Measurements from ENCODE around the gene PLCH1.

DNA sequence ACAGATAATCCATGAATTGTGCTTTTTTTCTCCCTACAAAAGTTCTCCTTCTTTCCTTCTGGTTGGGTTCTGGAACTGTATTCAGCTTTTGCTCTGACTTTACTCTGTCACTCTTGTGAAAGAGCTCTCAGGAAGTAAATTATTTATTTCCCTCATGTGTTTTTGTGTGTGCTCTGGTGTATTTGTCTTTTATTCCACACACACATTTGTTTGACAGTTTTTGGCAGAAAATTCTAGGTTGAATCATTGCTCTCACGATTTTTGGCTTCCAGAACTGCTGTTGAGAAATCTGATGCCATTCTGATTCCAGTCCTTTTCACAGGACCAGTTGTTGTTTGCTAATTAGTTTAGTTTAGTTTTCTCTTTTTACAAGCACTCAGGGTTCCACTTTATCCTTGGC, 172.8 kb downstream of the PLCH1 start:
- TF ChIP-seq, protein P1, sequence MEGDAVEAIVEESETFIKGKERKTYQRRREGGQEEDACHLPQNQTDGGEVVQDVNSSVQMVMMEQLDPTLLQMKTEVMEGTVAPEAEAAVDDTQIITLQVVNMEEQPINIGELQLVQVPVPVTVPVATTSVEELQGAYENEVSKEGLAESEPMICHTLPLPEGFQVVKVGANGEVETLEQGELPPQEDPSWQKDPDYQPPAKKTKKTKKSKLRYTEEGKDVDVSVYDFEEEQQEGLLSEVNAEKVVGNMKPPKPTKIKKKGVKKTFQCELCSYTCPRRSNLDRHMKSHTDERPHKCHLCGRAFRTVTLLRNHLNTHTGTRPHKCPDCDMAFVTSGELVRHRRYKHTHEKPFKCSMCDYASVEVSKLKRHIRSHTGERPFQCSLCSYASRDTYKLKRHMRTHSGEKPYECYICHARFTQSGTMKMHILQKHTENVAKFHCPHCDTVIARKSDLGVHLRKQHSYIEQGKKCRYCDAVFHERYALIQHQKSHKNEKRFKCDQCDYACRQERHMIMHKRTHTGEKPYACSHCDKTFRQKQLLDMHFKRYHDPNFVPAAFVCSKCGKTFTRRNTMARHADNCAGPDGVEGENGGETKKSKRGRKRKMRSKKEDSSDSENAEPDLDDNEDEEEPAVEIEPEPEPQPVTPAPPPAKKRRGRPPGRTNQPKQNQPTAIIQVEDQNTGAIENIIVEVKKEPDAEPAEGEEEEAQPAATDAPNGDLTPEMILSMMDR (IDR thresholded peaks at IDR 0.05) = no peak
- TF ChIP-seq POLR2A (IDR thresholded peaks at IDR 0.05) = no peak
